SIG-M5 (cell line): Measurements from ENCODE around the gene PTCD3.

Experiments used
- DNase-seq: peaks from one replicate; lab custom pipeline; 2025; lab: John Stamatoyannopoulos, UW

The PTCD3 gene

GRCh38 chr2:86105969-86106945 lies at the start of gene PTCD3:
Gene PTCD3, plus strand, starts transcription at chr2:86106235. Its CDS starts 13 bp downstream, at chr2:86106248.
- peak; percentile 93 for DNase-seq

- no peak for DNase-seq
Observed at GRCh38 chr2:86056590-86057331, 49.3 kb upstream of the PTCD3 start.

DNA sequence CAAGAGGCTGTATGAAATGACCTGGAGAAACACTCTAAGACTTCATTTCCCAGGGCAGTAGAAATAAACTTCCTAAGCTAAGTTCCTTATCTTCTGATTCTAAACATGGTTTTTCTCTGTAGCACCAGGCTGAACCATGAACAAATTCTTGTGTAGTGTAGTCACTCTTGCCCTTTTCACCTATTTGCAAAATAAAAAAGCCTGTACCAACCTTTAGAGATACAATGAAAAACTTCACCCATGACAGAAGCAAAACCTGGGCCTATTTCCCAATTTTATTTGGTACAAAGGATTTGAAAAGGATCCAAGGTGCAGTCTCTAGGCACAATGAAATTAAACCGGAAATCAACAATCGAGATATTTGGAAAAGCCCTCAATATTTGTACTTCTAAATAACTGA lies 44.0 kb upstream of the PTCD3 start:
- DNase-seq, result no peak

DNA sequence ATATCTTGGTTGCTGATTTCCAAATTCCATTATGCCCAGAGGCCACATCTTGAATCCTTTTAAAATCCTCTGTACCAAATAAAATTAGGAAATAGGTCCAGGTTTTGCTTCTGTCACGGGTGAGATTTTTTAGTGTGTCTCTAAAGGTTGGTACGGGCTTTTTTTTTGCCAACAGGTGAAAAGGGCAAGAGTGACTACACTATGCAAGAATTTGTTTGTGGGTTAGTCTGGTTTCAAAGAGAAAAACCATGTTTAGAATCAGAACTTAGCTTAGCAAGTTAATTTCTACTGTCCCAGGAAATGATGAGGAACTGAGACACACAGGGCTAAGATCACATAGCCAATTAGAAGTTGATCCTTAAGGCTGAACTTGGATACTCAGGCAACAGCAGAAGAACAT lies 42.0 kb upstream of the PTCD3 start:
- no peak for DNase-seq

GRCh38 chr2:86065512-86065911 lies 40.5 kb upstream of the PTCD3 start:
- DNase-seq, result no peak

DNA sequence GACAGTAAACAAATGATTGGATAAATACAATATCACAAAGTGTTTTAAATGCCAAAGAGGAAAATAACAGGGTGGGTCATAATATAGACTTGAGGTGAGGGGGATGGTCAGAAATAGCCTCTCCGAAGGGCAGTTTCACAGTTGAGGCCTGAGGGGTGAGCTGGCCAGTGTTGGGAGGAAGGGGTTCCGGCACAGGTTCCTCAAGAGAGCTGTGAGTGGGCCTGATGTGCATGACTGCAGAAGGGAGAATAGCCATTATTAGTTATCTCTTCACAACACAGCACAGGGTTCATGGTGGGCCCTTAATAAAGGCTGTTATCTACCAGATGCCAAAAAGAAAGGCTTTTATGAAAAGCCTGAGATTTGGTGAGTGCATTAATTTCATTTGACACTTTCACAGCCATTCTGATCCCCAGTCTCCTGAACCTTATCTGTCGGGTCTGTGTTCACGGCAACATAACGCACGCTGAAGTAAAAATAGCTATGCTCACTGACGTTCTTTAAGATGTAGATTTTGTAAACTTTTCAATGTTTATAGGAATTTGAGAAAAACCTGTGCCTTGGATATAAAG lies 39.9 kb upstream of the PTCD3 start:
- DNase-seq, result no peak

DNA sequence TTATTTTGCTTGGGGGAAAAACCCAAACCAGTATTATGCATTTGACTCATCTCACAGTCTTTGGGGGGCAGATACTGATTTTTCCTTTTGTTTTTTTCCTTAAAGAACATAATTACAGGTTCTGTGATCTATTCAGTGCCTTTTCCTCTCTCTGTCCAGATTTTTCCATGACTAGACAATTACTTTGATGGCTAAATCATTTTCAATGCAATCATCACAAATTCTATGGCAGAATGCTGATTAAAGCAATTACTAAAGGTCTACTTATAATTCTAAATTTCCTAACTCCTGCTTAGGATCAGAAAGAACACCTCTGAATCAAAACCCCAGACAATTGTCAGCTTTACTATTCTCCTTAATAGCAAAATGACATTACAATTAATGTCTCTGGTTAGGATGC lies 39.1 kb upstream of the PTCD3 start:
- DNase-seq, result no peak

DNA sequence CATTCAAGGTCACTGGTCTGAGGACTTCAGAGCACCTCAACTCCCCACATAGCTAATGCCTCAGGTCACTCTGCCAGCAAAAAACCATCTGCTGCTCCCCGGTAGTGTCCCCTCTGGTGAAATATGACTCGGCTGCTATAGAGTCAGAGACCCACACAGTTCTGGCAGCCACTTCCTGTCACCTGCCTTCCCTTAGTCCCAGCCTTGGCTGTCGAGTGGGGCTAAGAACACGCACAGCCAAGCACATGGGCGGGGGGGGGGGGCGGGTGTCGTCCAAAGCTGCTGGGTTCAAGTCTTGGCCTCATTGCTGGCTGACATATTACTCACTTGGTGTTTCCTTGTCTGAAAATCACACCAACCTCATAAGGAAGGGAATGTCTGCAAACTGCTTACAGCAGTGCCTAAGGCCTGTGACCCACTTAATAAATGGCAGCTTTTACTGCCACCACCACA lies 37.9 kb upstream of the PTCD3 start:
- no peak for DNase-seq

GRCh38 chr2:86068648-86069047 lies 37.4 kb upstream of the PTCD3 start:
- no peak for DNase-seq

GRCh38 chr2:86069091-86069685 lies 36.8 kb upstream of the PTCD3 start:
- no peak for DNase-seq

DNA sequence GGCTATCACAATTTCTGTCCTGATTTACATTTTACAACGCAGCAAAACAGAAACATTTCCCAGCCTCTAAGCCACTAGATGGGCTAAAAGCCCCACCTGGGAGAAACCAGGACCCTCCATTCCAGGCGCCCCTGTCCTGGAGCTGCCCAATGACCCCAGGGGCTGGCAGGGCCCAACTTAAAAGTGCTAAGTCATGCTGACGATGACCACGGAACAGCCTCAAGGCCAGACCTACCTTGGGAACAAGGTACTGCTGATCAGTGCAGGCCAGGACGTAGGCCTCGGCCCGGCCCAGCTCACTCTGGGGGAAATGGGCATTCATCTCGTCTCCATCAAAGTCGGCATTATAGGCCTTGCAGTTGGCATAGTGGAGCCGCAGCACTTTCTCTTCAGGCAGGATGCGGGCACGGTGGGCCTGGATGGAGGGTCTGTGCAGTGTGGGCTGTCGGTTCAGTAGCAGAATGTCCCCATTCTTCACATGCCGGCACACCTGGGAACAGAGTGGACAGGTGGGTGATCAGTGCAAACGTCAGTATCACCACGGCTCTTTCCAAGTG lies 36.2 kb upstream of the PTCD3 start:
- no peak for DNase-seq

DNA sequence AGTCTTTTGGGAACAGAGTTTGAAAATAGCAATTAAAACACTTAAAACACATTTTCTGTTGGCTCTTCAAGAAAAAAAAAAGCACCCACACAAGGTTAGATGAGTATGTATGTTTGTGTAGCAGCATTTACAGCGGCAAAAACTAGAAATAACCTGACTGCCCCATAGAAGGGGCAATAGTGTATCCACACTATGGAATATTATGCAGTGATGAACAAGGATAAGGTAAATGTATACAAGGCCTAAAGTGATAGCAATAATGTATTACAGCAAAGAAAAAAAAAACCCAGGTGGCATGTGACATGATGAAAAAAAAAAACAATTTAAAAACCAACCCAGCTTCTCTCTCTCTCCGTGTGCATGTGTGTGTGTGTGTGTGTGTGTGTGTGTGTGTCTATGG lies 35.2 kb upstream of the PTCD3 start:
- no peak for DNase-seq

GRCh38 chr2:86072271-86072858 lies 33.7 kb upstream of the PTCD3 start:
- DNase-seq, result no peak

- DNase-seq, result no peak
Observed at GRCh38 chr2:86073225-86073624, 32.8 kb upstream of the PTCD3 start.

- DNase-seq, result no peak
Observed at GRCh38 chr2:86074256-86074655, 31.8 kb upstream of the PTCD3 start.

GRCh38 chr2:86074811-86075210 lies 31.2 kb upstream of the PTCD3 start:
- DNase-seq, result no peak

GRCh38 chr2:86075886-86076285 lies 30.1 kb upstream of the PTCD3 start:
- no peak for DNase-seq

GRCh38 chr2:86078774-86079545 lies 27.1 kb upstream of the PTCD3 start:
- no peak for DNase-seq

DNA sequence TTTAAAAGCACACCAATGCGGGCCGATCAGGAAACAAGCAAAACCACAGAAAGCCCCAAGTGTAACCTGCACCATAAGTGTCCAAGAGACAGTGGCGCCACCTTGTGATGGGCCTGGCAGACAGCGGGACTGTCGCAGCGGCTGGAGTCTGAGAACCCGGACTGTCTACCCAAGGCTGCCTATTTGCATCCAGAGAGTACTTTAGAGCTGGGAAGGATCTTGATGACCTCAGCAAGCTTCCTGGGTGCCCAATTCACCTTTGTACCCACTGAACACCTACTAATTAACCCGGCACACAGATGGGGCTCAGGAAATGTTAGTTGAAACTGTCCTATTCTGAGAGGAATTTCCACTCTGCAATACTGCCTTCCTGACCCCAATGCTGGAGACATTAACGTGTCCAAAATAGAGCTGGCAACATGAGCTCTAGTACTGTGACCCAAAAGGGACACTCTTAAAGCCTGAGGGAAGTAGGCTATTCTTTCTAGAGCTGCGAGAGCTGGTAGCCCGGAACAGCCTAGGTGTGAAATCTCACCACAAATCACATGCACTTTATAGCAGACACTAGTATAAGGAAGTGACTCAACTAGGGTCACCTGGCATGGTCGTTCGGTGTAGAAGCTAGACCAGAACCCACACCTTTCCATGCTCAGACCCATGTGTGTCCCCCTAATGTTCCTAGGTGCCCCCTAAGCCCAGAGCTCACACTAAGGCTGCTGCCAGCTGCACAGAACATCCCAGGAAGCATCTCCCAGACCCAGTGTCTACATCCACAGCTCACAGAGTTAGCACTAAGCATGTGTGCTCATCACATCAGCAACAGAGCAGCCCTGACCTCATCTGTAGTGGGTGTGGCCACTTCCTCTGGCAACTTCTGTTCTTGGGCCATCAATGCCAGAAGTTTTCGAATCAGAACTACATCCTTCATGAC lies 25.8 kb upstream of the PTCD3 start:
- no peak for DNase-seq

DNA sequence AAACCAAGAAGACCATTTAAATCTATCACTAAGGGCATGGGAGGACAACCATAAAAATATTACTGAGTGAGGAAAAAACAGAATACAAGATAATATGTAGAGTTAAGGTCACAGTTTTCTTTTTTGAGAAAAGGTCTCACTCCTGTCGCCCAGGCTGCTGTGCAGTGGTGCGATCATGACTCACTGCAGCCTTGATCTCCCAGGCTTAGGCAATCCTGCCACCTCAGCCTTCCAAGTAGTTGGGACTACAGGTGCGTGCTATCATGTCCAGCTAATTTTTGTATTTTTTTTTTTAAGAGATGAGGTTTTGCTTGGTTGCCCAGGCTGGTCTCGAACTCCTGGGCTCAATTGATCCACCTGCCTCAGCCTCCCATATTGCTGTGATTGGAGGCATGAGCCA lies 24.3 kb upstream of the PTCD3 start:
- DNase-seq, result no peak
